Duodenal mucosa (tissue), 2 donors: Measurements from ENCODE around the gene WNT3A.

Experiments
- H3K27ac ChIP-seq: one replicate; pipeline ENCODE4 v1.7.0; 2013; ENCODE audit warnings: low read depth, low read length
- H3K27me3 ChIP-seq, 2 donors: one replicate each; pipeline ENCODE4 v1.7.0; 2013; ENCODE audit warnings: low read length in 2 of 2, control low read depth in 1 of 2; ENCODE audit not compliant: insufficient read depth in 2 of 2, control insufficient read depth in 1 of 2
- H3K36me3 ChIP-seq, 2 donors: one replicate each; pipeline ENCODE4 v1.7.0; 2013; ENCODE audit warnings: low read length in 2 of 2, control low read depth in 1 of 2; ENCODE audit not compliant: insufficient read depth in 2 of 2, control insufficient read depth in 1 of 2
- H3K4me1 ChIP-seq, 2 donors: one replicate each; pipeline ENCODE4 v1.7.0; 2013; ENCODE audit warnings: low read length in 2 of 2, control low read depth in 1 of 2; ENCODE audit not compliant: insufficient read depth in 2 of 2, control insufficient read depth in 1 of 2
- H3K4me3 ChIP-seq, 2 donors: one replicate each; pipeline ENCODE4 v1.7.0; 2013; ENCODE audit warnings: low read length in 2 of 2, low read depth in 1 of 2
- H3K9ac ChIP-seq, 2 donors: one replicate each; pipeline ENCODE4 v1.7.0; 2013; ENCODE audit warnings: low read length in 2 of 2, low read depth in 1 of 2
- H3K9me3 ChIP-seq, 2 donors: one replicate each; pipeline ENCODE4 v1.7.0; 2013; ENCODE audit warnings: low read length in 2 of 2, control low read depth in 1 of 2; ENCODE audit not compliant: control insufficient read depth in 1 of 2

The WNT3A gene

DNA sequence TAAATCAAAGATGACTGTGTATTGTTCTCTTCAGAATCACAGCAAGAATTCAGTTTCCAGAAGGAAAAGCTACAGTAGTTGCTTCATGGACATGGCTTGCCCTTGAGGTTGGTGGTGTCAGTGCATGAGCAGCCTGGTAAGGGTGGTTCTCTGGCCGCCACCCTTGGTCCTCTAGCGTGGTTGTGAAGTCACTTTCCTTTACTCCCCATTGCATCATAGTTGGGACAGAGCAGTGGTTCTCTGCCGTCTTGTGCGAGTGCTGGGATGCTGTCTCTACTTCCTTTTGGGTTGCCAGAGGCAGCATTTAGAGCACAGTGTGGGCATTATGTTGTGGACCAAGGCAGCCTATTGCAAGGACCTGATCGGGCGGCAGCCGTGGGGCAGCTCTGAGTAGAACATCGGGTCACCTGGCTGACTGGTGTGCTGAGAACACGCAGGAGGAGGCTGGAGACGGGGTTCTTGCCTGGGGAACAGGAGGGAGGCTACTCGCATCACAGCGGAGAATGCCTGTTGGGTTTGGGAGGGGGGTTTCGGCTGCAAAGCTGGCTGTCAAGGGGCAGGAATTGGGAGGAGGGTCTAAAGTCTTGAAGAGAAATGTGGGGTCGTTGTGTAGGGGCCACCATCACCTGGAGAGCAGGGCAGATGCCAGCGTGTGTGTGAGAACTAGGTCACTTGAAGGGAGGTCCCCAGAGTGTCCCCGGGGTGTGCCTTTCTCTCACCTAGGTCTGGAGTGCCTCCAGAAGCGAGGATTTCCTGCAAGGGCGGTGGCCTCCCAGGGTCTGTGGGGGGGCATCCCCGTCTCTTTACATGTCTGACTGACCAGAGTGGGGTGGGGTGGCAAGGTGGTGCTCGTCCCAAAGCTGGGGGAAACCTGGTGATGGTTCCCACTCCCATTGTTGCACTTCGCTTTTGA is 82.0 kb downstream of the WNT3A start:
- Histone ChIP-seq H3K9ac (no peak overlapping the region), H3K27me3 (no peaks in the 10 kb centered on the region), H3K36me3 (peaks cover 9 to 44% of the 10 kb centered on the region in 2 donors), H3K4me3 (peak overlapping the region; percentile 16 to 19), H3K9me3 (no peaks in the 10 kb centered on the region), H3K4me1 (peaks cover 87 to 95% of the 10 kb centered on the region in 2 donors), H3K27ac (no peak overlapping the region)

DNA sequence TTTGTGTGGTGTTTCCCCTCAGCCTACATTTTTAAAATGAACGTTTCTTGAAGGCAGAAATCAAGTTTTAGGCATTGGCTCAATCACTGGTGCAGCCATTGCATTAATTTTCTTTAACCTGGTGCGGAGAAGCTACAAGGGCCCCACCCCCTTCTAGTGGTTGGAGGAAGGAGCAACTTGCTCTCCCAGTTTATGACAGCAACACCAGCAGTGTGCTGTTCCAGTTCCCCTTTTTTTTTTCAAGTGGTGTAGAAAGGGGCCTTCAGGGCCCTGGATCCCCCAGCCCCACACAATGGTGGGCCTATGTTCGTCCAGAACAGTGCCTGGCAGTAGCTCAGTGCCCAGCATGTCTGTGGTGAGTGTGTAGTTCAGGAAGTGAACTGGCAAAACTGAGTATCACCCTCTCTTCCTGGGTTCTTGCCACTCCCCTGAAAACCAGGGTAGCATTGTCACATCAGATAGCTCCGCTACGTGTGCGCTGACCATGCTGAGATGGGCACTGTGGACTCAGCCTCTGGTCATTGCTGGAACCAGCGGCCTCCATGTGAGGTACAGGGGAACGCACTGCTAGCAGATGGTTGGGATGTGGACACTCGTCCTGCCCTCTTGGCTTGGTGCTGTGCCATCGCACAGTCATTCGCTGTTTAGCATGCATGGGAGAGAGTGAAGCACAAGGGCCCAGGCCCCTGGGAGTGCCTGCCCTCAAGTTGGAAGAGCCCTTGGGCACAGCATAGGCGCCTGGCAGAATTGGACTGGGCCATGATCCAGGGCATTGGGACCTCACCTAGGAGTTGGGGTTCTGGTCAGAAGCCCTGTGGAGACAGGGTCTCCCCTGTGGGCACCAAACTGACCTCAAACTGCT is 83.0 kb downstream of the WNT3A start:
- Histone ChIP-seq H3K9ac (no peak overlapping the region), H3K4me1 (peaks cover 78 to 85% of the 10 kb centered on the region in 2 donors), H3K27ac (no peak overlapping the region), H3K4me3 (peak overlapping the region; percentile 14 to 19), H3K27me3 (no peaks in the 10 kb centered on the region), H3K36me3 (peaks cover 5 to 52% of the 10 kb centered on the region in 2 donors), H3K9me3 (peaks cover 7 to 8% of the 10 kb centered on the region in 2 donors)

DNA sequence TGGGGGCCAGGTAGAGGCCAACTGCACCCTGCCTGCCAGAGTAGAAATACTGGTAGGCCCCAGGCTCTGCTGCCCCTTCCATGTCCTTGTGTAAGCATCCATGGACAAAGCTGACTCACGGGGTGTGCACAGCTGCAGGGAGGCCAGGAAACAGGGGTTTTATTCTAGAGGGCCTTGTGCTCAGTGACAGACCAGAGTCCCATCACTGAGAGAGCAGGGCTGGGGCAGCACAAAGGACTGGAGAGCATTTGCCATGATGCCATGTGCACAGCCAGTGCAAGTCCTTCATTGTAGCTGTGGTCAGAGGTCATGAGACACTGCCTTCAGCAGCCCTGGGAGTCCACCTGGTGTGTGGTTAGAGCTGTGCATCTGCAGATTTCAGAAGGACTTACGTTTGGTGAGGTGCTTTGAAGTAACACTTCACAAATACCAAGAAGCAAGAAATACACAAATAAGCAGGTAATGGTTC is 83.8 kb downstream of the WNT3A start:
- Histone ChIP-seq H3K27me3 (no peaks in the 10 kb centered on the region), H3K4me1 (peaks cover 69 to 77% of the 10 kb centered on the region in 2 donors), H3K27ac (no peak overlapping the region), H3K4me3 (peak overlapping the region in 1 of 2 donors; percentile 14), H3K9ac (no peak overlapping the region), H3K36me3 (peaks cover 5 to 52% of the 10 kb centered on the region in 2 donors), H3K9me3 (peaks cover 7 to 9% of the 10 kb centered on the region in 2 donors)

DNA sequence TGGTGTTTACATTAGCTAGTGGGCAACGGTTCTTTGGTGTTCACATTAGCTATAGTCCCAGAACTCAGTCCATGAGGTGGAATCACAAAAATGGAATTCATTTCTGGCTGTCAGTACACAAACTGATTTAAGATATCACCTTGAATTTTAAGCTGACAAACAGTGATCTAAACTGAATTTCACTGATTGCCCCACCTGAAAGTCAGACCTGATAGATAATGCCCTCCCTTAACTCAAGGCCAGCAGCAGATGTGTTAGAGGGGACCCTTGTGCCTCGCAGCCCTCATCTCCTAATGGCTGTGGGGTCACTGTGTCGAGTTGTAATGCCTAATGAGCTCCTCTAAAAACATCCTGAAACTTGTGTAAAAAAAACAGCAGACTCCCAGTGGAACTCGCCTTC is 84.3 kb downstream of the WNT3A start:
- H3K4me1 ChIP-seq = peaks cover 65 to 72% of the 10 kb centered on the region in 2 donors
- H3K4me3 ChIP-seq = peak overlapping the region in 1 of 2 donors; percentile 13
- H3K27ac ChIP-seq = no peak overlapping the region

DNA sequence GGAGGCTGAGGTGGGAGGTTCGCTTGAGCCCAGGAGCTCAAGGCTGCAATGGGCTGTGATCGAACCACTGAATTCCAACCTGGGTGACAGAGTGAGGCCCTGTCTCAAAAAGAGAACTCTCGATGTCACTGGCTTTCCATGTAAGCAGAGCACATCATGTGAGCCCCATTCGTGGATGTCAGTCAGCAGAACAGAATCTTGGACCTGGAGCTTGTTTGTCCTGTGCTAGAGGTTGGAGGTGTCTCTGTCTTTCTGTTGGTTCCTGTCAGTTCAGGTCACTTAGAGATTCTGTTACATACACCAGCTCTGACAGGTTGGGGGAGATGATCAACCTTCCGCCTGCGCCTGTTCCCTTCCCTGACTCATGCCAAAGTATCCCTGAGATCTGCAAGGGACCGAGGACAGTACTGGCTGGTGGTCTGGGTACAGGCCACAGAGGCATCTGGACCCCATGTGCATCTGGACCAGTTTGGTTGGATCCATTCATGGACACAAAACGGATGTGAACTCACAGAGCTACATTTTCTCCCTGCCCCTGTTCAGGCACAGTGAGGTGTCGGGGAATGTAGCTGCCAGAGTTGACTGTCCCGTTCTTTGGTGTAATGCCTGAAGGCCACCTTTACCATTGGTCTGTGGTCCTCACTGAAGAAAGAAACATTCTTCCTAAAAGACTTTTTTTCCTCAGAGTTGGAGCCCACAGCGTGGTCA is 85.7 kb downstream of the WNT3A start:
- Histone ChIP-seq H3K9me3 (peaks cover 7 to 9% of the 10 kb centered on the region in 2 donors), H3K4me1 (peaks cover 52 to 60% of the 10 kb centered on the region in 2 donors), H3K27me3 (no peaks in the 10 kb centered on the region), H3K4me3 (no peak overlapping the region), H3K27ac (no peak overlapping the region), H3K36me3 (peaks cover 12 to 63% of the 10 kb centered on the region in 2 donors), H3K9ac (no peak overlapping the region)

More for the DNA sequence above, 84.3 kb downstream of the WNT3A start:
- Histone ChIP-seq H3K9ac (no peak overlapping the region), H3K36me3 (peaks cover 5 to 52% of the 10 kb centered on the region in 2 donors), H3K27me3 (no peaks in the 10 kb centered on the region), H3K9me3 (peaks cover 7 to 9% of the 10 kb centered on the region in 2 donors)

DNA sequence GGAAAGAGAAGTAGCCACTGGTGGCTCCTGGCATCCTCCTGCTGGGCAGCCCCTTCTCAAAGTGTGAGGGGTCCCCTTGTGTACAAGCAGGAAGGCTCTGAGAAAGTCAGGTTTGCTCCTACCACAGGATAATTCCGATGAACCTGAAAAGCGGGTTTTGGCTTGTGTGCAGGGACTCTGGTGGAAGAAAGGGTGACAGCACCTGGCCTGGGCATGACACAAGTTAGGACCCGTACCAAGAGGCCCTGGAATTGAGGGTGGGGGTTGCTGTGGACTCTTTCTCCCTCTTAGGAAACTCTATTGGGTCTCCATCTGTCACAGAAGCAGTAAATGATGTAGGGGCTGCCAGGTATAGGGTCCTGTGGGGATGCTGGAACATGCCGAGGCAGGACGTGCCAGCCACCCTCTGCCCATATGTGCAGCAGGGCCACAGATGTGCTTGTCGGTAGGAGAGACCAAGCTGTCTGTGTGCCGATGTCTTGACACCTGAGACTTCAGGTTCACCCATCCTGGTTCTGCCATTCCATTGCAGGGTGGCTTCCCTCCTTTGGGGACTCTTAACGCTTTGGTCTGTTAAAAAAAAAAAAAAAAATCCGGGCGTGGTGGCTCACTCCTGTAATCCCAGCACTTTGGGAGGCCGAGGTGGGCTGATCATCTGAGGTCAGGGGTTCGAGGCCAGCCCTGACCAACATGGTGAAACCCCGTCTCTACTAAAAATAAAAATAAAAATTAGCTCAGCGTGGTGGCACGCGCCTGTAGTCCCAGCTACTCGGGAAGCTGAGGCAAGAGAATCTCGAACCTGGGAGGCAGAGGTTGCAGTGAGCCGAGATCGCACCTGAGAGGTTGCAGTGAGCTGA is 86.5 kb downstream of the WNT3A start:
- peaks cover 7 to 9% of the 10 kb centered on the region in 2 donors for H3K9me3 ChIP-seq
- no peak overlapping the region for H3K27ac ChIP-seq
- H3K4me1 ChIP-seq = peaks cover 44 to 53% of the 10 kb centered on the region in 2 donors
- H3K9ac ChIP-seq = no peak overlapping the region
- peaks cover 13 to 66% of the 10 kb centered on the region in 2 donors for H3K36me3 ChIP-seq
- no peaks in the 10 kb centered on the region for H3K27me3 ChIP-seq
- H3K4me3 ChIP-seq = no peak overlapping the region

DNA sequence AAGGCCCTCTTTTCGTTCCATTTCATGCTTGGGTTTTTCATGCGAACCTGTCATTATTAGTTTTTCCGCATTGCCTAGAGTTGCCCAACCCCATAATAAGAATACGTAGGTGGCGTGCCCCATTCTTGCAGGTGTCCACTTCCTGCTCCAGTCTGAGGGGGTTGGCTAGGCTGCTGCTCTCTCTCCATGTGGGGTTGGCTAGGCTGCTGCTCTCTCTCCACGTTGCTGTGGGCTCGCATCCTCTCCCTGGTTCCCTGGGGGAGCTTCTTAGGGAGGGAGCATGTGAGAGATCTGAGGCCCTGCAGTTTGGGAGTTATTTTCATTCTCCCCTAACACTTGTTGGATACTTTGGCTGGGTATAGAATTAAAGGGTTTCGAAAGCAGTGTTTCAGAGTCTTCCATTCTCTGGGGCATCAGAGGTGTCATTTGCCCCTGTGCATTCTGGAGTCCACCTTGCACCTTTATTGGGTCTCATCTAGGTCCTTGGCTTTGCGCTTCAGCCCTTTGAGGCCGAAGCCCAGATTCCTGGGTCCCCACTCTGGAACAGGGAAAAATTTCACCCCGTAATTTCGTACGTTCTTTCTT is 87.7 kb downstream of the WNT3A start:
- Histone ChIP-seq H3K4me3 (no peak overlapping the region), H3K27ac (no peak overlapping the region), H3K9me3 (peaks cover 7 to 9% of the 10 kb centered on the region in 2 donors), H3K36me3 (peaks cover 20 to 67% of the 10 kb centered on the region in 2 donors), H3K9ac (no peak overlapping the region), H3K4me1 (peaks cover 32 to 46% of the 10 kb centered on the region in 2 donors), H3K27me3 (no peaks in the 10 kb centered on the region)

DNA sequence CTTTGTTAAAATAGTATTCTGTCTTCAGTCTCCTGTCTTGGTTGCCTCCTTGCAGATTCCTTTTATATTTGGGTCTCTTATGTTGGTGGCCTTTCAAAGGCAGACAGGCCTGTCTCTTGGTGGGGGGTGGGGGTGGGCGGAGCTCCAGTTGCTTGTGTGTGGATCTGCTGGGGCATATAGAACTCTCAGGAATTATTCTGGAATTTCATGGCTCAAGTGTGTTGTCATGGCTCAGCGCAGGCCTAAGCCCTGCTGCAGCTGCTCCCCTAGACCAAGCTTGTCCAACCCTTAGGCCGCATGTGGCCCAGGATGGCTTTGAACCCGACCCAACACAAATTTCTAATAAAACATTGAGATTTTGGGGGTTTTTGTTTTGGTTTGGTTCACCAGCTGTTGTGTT is 88.4 kb downstream of the WNT3A start:
- Histone ChIP-seq H3K9me3 (peaks cover 7 to 9% of the 10 kb centered on the region in 2 donors), H3K4me3 (no peak overlapping the region), H3K27me3 (no peaks in the 10 kb centered on the region), H3K4me1 (peaks cover 25 to 44% of the 10 kb centered on the region in 2 donors), H3K27ac (no peak overlapping the region), H3K9ac (no peak overlapping the region), H3K36me3 (peaks cover 25 to 68% of the 10 kb centered on the region in 2 donors)
